IPS-11a (cell line): Measurements from ENCODE around the gene ZSCAN12.
"Not testable (repeated sequence)": the region's sequence is repeated elsewhere in the genome, so short reads cannot be mapped to it uniquely, and the experiment has no call there.

Experiments
- H3K4me3 ChIP-seq: one replicate; pipeline ENCODE4 v1.5.1; 2013; ENCODE audit warnings: low read depth, low read length, control low read depth

The ZSCAN12 gene

GRCh38 chr6:28395918-28396317 lies 3.6 kb downstream of the ZSCAN12 start:
- H3K4me3 ChIP-seq, result no peak overlapping the region

- H3K4me3 ChIP-seq, result no peak overlapping the region
These were observed 5.5 kb downstream of the ZSCAN12 start for GRCh38 chr6:28393912-28394662.

- H3K4me3 ChIP-seq, result no peak overlapping the region
These were observed 8.9 kb downstream of the ZSCAN12 start for GRCh38 chr6:28390688-28391087.

- no peak overlapping the region for H3K4me3 ChIP-seq
These were observed 15.4 kb downstream of the ZSCAN12 start for GRCh38 chr6:28384143-28384533.

GRCh38 chr6:28383235-28384142 lies 16.1 kb downstream of the ZSCAN12 start:
- H3K4me3 ChIP-seq, result peak overlapping the region; percentile 56

GRCh38 chr6:28380381-28380780 lies 19.2 kb downstream of the ZSCAN12 start:
- H3K4me3 ChIP-seq, result no peak overlapping the region

- no peak overlapping the region for H3K4me3 ChIP-seq
These were observed 20.9 kb downstream of the ZSCAN12 start for GRCh38 chr6:28378644-28379043.

- H3K4me3 ChIP-seq, result no peak overlapping the region
These were observed 21.7 kb downstream of the ZSCAN12 start for GRCh38 chr6:28377879-28378278.

- no peak overlapping the region for H3K4me3 ChIP-seq
These were observed 25.6 kb downstream of the ZSCAN12 start for GRCh38 chr6:28373925-28374324.

GRCh38 chr6:28371706-28372451 lies 27.7 kb downstream of the ZSCAN12 start:
- H3K4me3 ChIP-seq, result no peak overlapping the region

GRCh38 chr6:28371280-28371679 lies 28.3 kb downstream of the ZSCAN12 start:
- H3K4me3 ChIP-seq, result no peak overlapping the region

- H3K4me3 ChIP-seq, result no peak overlapping the region
These were observed 29.1 kb downstream of the ZSCAN12 start for GRCh38 chr6:28370440-28370839.

- no peak overlapping the region for H3K4me3 ChIP-seq
These were observed 30.1 kb downstream of the ZSCAN12 start for GRCh38 chr6:28369463-28369862.

- no peak overlapping the region for H3K4me3 ChIP-seq
These were observed 31.0 kb downstream of the ZSCAN12 start for GRCh38 chr6:28368522-28368921.

GRCh38 chr6:28365590-28365989 lies 34.0 kb downstream of the ZSCAN12 start:
- H3K4me3 ChIP-seq, result not testable (repeated sequence)

- H3K4me3 ChIP-seq, result no peak overlapping the region
These were observed 38.6 kb downstream of the ZSCAN12 start for GRCh38 chr6:28360961-28361360.

GRCh38 chr6:28359562-28359961 lies 40.0 kb downstream of the ZSCAN12 start:
- not testable (repeated sequence) for H3K4me3 ChIP-seq

- no peak overlapping the region for H3K4me3 ChIP-seq
These were observed 42.5 kb downstream of the ZSCAN12 start for GRCh38 chr6:28357036-28357435.

- H3K4me3 ChIP-seq, result no peak overlapping the region
These were observed 42.9 kb downstream of the ZSCAN12 start for GRCh38 chr6:28356666-28357020.

GRCh38 chr6:28355743-28356665 lies 43.5 kb downstream of the ZSCAN12 start:
- H3K4me3 ChIP-seq, result no peak overlapping the region
